CD14-positive monocyte (primary cell): ENCODE measurements around the gene KIF16B. TPM values are rescaled to one million over a fixed set of nuclear protein-coding genes. Genes with fewer than 3 reads are reported as not detected.

Experiments used
- DNase-seq, 3 donors: peaks; one replicate each; pipeline ENCODE4 v3.0.0-alpha.2; 2011 to 2022
- H2AFZ ChIP-seq: 2 replicates; pipeline ENCODE4 v1.6.0; 2012; ENCODE audit warnings: mild to moderate bottlenecking, low read depth, low read length, inconsistent platforms; ENCODE audit not compliant: insufficient read depth, poor library complexity, severe bottlenecking
- H3K27ac ChIP-seq, 2 donors: 1 replicate in 1 of 2; 2 replicates in 1 of 2; pipeline ENCODE4 v1.5.1; 2012 to 2013; ENCODE audit warnings: low read length in 2 of 2, control low read depth in 1 of 2, inconsistent platforms in 1 of 2, low read depth in 1 of 2, mild to moderate bottlenecking in 1 of 2
- H3K27me3 ChIP-seq, 2 donors: one replicate each; pipeline versions ENCODE4 v1.6.0 to v1.6.1; 2011 to 2013; ENCODE audit warnings: low read length in 2 of 2; ENCODE audit not compliant: control insufficient read depth in 2 of 2, insufficient read depth in 2 of 2
- H3K36me3 ChIP-seq, 2 donors: replicated peaks in 1 of 2; 1 replicate in 1 of 2; 2 replicates in 1 of 2; pipeline versions ENCODE4 v1.5.1 to v1.6.1; 2012 to 2013; ENCODE audit warnings: low read length in 2 of 2, control low read depth in 1 of 2, inconsistent platforms in 1 of 2, mild to moderate bottlenecking in 1 of 2; ENCODE audit not compliant: insufficient read depth in 2 of 2, control insufficient read depth in 1 of 2
- H3K4me1 ChIP-seq, 2 donors: 1 replicate in 1 of 2; 2 replicates in 1 of 2; pipeline versions ENCODE4 v1.5.1 to v1.6.1; 2012 to 2013; ENCODE audit warnings: low read length in 2 of 2, control low read depth in 1 of 2, inconsistent platforms in 1 of 2, mild to moderate bottlenecking in 1 of 2, moderate library complexity in 1 of 2; ENCODE audit not compliant: insufficient read depth in 2 of 2, control insufficient read depth in 1 of 2
- H3K4me2 ChIP-seq: replicated peaks from 2 replicates; pipeline ENCODE3; 2012; ENCODE audit warnings: low read length, moderate library complexity, mild to moderate bottlenecking; ENCODE audit not compliant: poor library complexity, severe bottlenecking; ENCODE audit errors: extremely low read depth
- H3K4me3 ChIP-seq, 3 experiments: fragments of 200-600 bp in 1 of 3; sonication (generic) in 1 of 3; replicated peaks in 1 of 3; 1 replicate in 2 of 3; 2 replicates in 1 of 3; pipeline ENCODE4 v1.5.1; 2011 to 2013; ENCODE audit warnings: low read length in 3 of 3, mild to moderate bottlenecking in 3 of 3, control low read depth in 2 of 3, low read depth in 2 of 3, inconsistent platforms in 1 of 3, moderate library complexity in 1 of 3
- H3K79me2 ChIP-seq: 2 replicates; pipeline ENCODE4 v1.6.0; 2012; ENCODE audit warnings: mild to moderate bottlenecking, control low read depth, inconsistent platforms, low read length, moderate library complexity; ENCODE audit not compliant: insufficient read depth
- H3K9ac ChIP-seq: 2 replicates; pipeline ENCODE4 v1.6.0; 2017; ENCODE audit warnings: low read length, mild to moderate bottlenecking; ENCODE audit not compliant: insufficient read depth, poor library complexity, severe bottlenecking
- H3K9me3 ChIP-seq, 2 donors: replicated peaks in 1 of 2; 1 replicate in 1 of 2; 2 replicates in 1 of 2; pipeline versions ENCODE4 v1.5.1 to v1.6.1; 2012 to 2013; ENCODE audit warnings: low read length in 2 of 2, control low read depth in 1 of 2; ENCODE audit not compliant: control insufficient read depth in 1 of 2, insufficient read depth in 1 of 2
- H4K20me1 ChIP-seq: 2 replicates; pipeline ENCODE4 v1.6.0; 2012; ENCODE audit warnings: mild to moderate bottlenecking, low read length, control low read depth, moderate library complexity; ENCODE audit not compliant: insufficient read depth
- H3K27ac Mint-ChIP-seq, 7 donors: one replicate each; pipeline ENCODE4 v1.8.0; 2020; ENCODE audit warnings: mild to moderate bottlenecking in 7 of 7, mixed read lengths in 7 of 7, moderate library complexity in 6 of 7, inconsistent platforms in 2 of 7
- H3K27me3 Mint-ChIP-seq, 3 donors: one replicate each; pipeline ENCODE4 v1.8.0; 2021 to 2022; ENCODE audit warnings: low read depth in 3 of 3, mild to moderate bottlenecking in 3 of 3, mixed read lengths in 3 of 3, moderate library complexity in 3 of 3, inconsistent platforms in 1 of 3
- H3K36me3 Mint-ChIP-seq, 2 donors: one replicate each; pipeline ENCODE4 v1.8.0; 2020; ENCODE audit warnings: mixed read lengths in 2 of 2, inconsistent platforms in 1 of 2, mild to moderate bottlenecking in 1 of 2
- H3K4me1 Mint-ChIP-seq: one replicate; pipeline ENCODE4 v1.8.0; 2020; ENCODE audit warnings: mild to moderate bottlenecking, mixed read lengths
- H3K4me3 Mint-ChIP-seq, 2 donors: one replicate each; pipeline ENCODE4 v1.8.0; 2020; ENCODE audit warnings: mild to moderate bottlenecking in 2 of 2, mixed read lengths in 2 of 2, moderate library complexity in 1 of 2
- H3K9me3 Mint-ChIP-seq, 7 donors: one replicate each; pipeline ENCODE4 v1.8.0; 2020 to 2022; ENCODE audit warnings: mixed read lengths in 7 of 7, mild to moderate bottlenecking in 6 of 7, moderate library complexity in 6 of 7, inconsistent platforms in 2 of 7
- WGBS: methylation state at CpG from one replicate; pipeline ENCODE4 v1.1.5; 2013; ENCODE audit warnings: missing lambda C conversion rate; ENCODE audit not compliant: insufficient coverage; 5-methylcytosine and 5-hydroxymethylcytosine counted together
- intact Hi-C, 2 donors: fragments of 100-400 bp; cut with micrococcal nuclease; formaldehyde crosslinking; loops; one replicate each; pipeline versions ENCODE4 v1.15.0 to v1.15.1; 2023
- polyA plus RNA-seq, 3 donors: library from polyadenylated mRNA; depleted of rRNA in 1 of 3; unstranded in 2 of 3; stranded (reverse) in 1 of 3; fragments of 300-500 nt in 2 of 3; fragments of >200 nt in 1 of 3; fragmentation: Illumina TruSeq in 2 of 3; gene quantifications; 1 replicate in 2 of 3; 2 replicates in 1 of 3; pipeline ENCODE4 v1.2.3, GENCODE V29; 2012 to 2021
- TF ChIP-seq, protein P1 (sequence below): fragments of 200-600 bp; IDR thresholded peaks from one replicate; pipeline ENCODE4 v1.8.0; 2022; ENCODE audit warnings: antibody characterized with exemption, mild to moderate bottlenecking

Gene KIF16B
- polyA plus RNA-seq, 3 donors = 0.89 to 2.9 (median 2.8) TPM

DNA sequence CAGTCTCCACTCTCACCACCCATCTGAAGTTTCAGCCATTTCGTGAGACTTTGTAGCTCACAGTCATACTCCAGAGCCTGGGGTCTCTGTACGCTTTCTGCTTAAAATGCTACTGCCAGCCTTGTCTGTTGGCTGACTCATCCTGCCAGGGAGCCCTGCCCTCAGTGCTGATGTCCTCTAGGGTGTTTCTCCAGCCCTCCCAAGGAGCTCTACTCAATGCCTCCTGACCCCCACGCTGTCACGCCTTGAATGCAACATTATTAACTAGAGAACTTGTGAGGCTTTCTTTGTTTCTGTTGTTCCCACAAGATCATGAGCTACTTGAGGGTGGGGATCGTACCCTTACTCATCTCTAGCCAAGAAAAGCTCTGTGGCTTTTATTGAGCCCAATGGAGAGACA lies 20.1 kb downstream of the KIF16B start:
- WGBS = 90% methylated on average over 2 of the region's 5 CpGs
- H3K4me3 Mint-ChIP-seq = no peak overlapping the region
- H3K4me1 Mint-ChIP-seq = peaks cover 13% of the 10 kb centered on the region
- Histone ChIP-seq H3K27ac (no peak overlapping the region), H3K9ac (no peak overlapping the region), H4K20me1 (no peaks in the 10 kb centered on the region), H3K4me1 (no peaks in the 10 kb centered on the region), H3K79me2 (no peaks in the 10 kb centered on the region), H3K36me3 (no peaks in the 10 kb centered on the region), H2AFZ (no peak overlapping the region), H3K4me2 (no peak overlapping the region), H3K9me3 (peaks cover 0 to 13% of the 10 kb centered on the region in 2 donors), H3K4me3 (no peak overlapping the region), H3K27me3 (no peaks in the 10 kb centered on the region)
- no peak overlapping the region for H3K27ac Mint-ChIP-seq
- intact Hi-C loops = no loop called here
- TF ChIP-seq, protein P1, sequence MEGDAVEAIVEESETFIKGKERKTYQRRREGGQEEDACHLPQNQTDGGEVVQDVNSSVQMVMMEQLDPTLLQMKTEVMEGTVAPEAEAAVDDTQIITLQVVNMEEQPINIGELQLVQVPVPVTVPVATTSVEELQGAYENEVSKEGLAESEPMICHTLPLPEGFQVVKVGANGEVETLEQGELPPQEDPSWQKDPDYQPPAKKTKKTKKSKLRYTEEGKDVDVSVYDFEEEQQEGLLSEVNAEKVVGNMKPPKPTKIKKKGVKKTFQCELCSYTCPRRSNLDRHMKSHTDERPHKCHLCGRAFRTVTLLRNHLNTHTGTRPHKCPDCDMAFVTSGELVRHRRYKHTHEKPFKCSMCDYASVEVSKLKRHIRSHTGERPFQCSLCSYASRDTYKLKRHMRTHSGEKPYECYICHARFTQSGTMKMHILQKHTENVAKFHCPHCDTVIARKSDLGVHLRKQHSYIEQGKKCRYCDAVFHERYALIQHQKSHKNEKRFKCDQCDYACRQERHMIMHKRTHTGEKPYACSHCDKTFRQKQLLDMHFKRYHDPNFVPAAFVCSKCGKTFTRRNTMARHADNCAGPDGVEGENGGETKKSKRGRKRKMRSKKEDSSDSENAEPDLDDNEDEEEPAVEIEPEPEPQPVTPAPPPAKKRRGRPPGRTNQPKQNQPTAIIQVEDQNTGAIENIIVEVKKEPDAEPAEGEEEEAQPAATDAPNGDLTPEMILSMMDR = no peak
- peaks cover 0 to 12% (median 7%) of the 10 kb centered on the region in 7 donors for H3K9me3 Mint-ChIP-seq
- no peak for DNase-seq
- H3K27me3 Mint-ChIP-seq = peaks cover 0 to 5% (median 1%) of the 10 kb centered on the region in 3 donors
- H3K36me3 Mint-ChIP-seq = no peaks in the 10 kb centered on the region

DNA sequence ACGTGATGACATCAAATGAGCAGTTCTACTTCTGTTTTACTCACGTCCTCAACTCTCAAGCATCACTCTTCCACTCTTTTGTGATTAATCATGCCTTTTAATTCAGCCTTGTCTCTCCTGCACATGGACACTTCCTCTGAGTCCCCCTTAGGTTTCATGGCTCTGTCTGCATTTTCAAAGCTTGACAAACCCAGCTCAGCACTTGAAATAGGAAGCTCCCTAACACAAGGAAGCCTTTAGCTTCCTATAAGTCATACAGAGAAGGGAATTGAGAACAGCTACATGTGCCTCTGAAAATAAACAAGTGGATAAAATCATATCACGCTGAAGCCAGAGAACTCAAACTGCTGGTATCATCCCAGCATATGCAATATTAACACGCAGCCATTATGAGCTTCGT lies 21.2 kb downstream of the KIF16B start:
- Histone ChIP-seq H3K9ac (no peak overlapping the region), H2AFZ (no peak overlapping the region), H3K4me2 (no peak overlapping the region), H3K9me3 (peaks cover 0 to 13% of the 10 kb centered on the region in 2 donors), H3K36me3 (no peaks in the 10 kb centered on the region), H3K4me3 (no peak overlapping the region), H3K27me3 (no peaks in the 10 kb centered on the region), H4K20me1 (no peaks in the 10 kb centered on the region), H3K4me1 (no peaks in the 10 kb centered on the region), H3K79me2 (no peaks in the 10 kb centered on the region), H3K27ac (peak overlapping the region in 1 of 2 donors; percentile 28)
- no peak overlapping the region for H3K4me3 Mint-ChIP-seq
- H3K4me1 Mint-ChIP-seq = peaks cover 15% of the 10 kb centered on the region
- peaks cover 0 to 5% (median 1%) of the 10 kb centered on the region in 3 donors for H3K27me3 Mint-ChIP-seq
- intact Hi-C loops = no loop called here
- TF ChIP-seq, protein P1 = no peak
- no peaks in the 10 kb centered on the region for H3K36me3 Mint-ChIP-seq
- no peak for DNase-seq
- H3K9me3 Mint-ChIP-seq = peaks cover 0 to 12% (median 7%) of the 10 kb centered on the region in 7 donors
- WGBS = 37% methylated on average over 5 of the region's 5 CpGs
- peak overlapping the region in 3 of 7 donors; percentile 50 to 65 (median 60) for H3K27ac Mint-ChIP-seq
